Measurements from ENCODE around the gene RB1. TPM values are rescaled to one million over a fixed set of nuclear protein-coding genes. Genes with fewer than 3 reads are reported as not detected.

RB1 gene
- total and polyA plus RNA-seq, 12 donors: 10.4 to 78.0 (median 45.7) TPM

- peaks cover 0 to 20% of the 10 kb centered on the region in 2 donors for H3K4me1 ChIP-seq (replicated peaks in 1 of 2)
- H3K36me3 ChIP-seq (replicated peaks in 1 of 2): no peaks in the 10 kb centered on the region
- H3K9me3 ChIP-seq (replicated peaks in 1 of 3): no peaks in the 10 kb centered on the region
- whole genome bisulfite sequencing, 4 donors: 77 to 84% (median 79%) methylated on average over 4 to 5 of the region's 5 CpGs
- H3K4me3 ChIP-seq: no peak overlapping the region
- no peak for DNase-seq
- TF ChIP-seq CTCF (IDR thresholded peaks at IDR 0.05) (no peak), POLR2A (IDR thresholded peaks at IDR 0.05) (no peak)
- no peaks in the 10 kb centered on the region for H3K27me3 ChIP-seq
- intact Hi-C loops (cut with DNase I): no loop called here
- H3K27ac ChIP-seq: no peak overlapping the region
Observed at GRCh38 chr13:48486836-48487235, 183.3 kb downstream of the RB1 start.

DNA sequence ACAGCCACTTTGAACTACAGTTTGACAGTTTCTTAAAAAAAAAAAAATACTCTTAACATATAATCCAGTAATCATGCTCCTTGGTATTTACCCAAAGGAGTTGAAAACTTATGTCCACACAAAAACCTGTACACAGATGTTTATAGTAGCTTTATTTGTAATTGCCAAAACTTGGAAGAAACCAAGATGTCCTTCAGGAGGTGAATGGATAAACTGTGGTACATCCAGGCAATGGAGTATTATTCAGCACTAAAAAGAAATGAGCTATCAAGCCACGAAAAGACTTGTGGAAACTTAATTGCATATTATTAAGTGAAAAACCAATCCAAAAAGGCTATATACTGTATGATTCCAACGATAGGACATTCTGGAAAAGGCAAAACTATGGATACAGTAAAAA is 184.4 kb downstream of the RB1 start:
- Histone ChIP-seq H3K9me3 (replicated peaks in 1 of 3) (no peaks in the 10 kb centered on the region), H3K4me1 (replicated peaks in 1 of 2) (peaks cover 0 to 19% of the 10 kb centered on the region in 2 donors), H3K27me3 (no peaks in the 10 kb centered on the region), H3K36me3 (replicated peaks in 1 of 2) (no peaks in the 10 kb centered on the region), H3K27ac (no peak overlapping the region), H3K4me3 (no peak overlapping the region)
- intact Hi-C loops (cut with DNase I): no loop called here
- no peak for DNase-seq
- WGBS, 4 donors: 91 to 96% (median 94%) methylated on average over 2 of the region's 2 CpGs
- TF ChIP-seq CTCF (IDR thresholded peaks at IDR 0.05) (no peak), POLR2A (IDR thresholded peaks at IDR 0.05) (no peak)

DNA sequence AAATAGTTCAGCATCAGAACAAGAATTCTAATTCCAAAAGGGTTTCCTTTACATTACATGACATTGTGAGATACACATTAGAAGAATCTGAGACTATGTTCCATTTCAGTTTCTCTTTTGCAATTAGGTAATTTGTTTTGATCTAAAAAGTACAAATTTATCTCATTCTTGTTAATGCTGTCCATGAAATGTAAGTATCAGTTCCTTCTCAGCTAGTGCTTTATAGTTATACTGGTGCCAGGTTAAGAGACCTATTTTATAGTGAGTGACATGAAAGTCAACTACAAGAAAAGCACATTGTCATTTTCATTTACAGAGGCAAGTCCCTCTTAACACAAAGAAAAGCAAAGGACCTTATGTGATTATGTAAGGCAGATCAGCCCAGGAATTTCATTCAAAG is 185.4 kb downstream of the RB1 start:
- no peak for DNase-seq
- no peaks in the 10 kb centered on the region for H3K27me3 ChIP-seq
- no peaks in the 10 kb centered on the region for H3K36me3 ChIP-seq (replicated peaks in 1 of 2)
- TF ChIP-seq POLR2A (IDR thresholded peaks at IDR 0.05) (no peak), CTCF (IDR thresholded peaks at IDR 0.05) (no peak)
- no peak overlapping the region for H3K4me3 ChIP-seq
- intact Hi-C loops (cut with DNase I): no loop called here
- no peak overlapping the region for H3K27ac ChIP-seq
- H3K9me3 ChIP-seq (replicated peaks in 1 of 3): no peaks in the 10 kb centered on the region
- peaks cover 0 to 19% of the 10 kb centered on the region in 2 donors for H3K4me1 ChIP-seq (replicated peaks in 1 of 2)

DNA sequence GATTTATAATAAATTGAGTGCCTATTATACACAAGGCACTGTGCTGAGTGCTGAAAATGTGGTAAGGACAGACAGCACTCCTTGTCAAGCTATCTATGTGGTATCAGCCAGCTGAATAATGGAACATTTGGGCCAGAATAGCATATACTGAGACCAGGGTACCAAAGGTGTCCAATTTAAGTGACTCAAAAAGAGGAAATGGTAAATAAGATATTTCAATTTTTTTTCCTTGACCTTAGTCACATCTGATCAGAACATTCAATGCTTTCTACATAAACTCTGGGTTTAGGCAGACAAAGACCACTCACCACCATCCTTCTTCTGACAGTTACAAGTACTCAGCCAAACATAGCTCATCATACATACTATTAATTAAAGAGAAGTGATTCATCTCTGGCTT is 186.1 kb downstream of the RB1 start:
- H3K4me3 ChIP-seq: no peak overlapping the region
- no peaks in the 10 kb centered on the region for H3K36me3 ChIP-seq (replicated peaks in 1 of 2)
- TF ChIP-seq POLR2A (IDR thresholded peaks at IDR 0.05): no peak
- no peak overlapping the region for H3K27ac ChIP-seq
- H3K27me3 ChIP-seq: no peaks in the 10 kb centered on the region
- intact Hi-C loops (cut with DNase I): no loop called here
- no peak for DNase-seq
- H3K4me1 ChIP-seq (replicated peaks in 1 of 2): peaks cover 0 to 19% of the 10 kb centered on the region in 2 donors
- no peaks in the 10 kb centered on the region for H3K9me3 ChIP-seq (replicated peaks in 1 of 3)

GRCh38 chr13:48490241-48490640 is 186.7 kb downstream of the RB1 start:
- Histone ChIP-seq H3K4me3 (no peak overlapping the region), H3K27ac (no peak overlapping the region), H3K27me3 (no peaks in the 10 kb centered on the region), H3K36me3 (replicated peaks in 1 of 2) (no peaks in the 10 kb centered on the region), H3K9me3 (replicated peaks in 1 of 3) (no peaks in the 10 kb centered on the region), H3K4me1 (replicated peaks in 1 of 2) (peaks cover 0 to 19% of the 10 kb centered on the region in 2 donors)
- WGBS, 4 donors: 92 to 98% (median 97%) methylated on average over 3 of the region's 3 CpGs
- intact Hi-C loops (cut with DNase I): no loop called here
- TF ChIP-seq POLR2A (IDR thresholded peaks at IDR 0.05) (no peak), CTCF (IDR thresholded peaks at IDR 0.05) (no peak)
- DNase-seq: no peak
